ENCODE data around the gene SCFD2. TPM values are rescaled to one million over a fixed set of nuclear protein-coding genes. Genes with fewer than 3 reads are reported as not detected.
A peak's percentile ranks its signal among the peaks of the same experiment; 100 is the strongest.

SCFD2 gene
- total and polyA plus RNA-seq, 2 of the 8 experiments (the other 6 are each of a cell fraction or from before 2014, with no cell fraction given) = 6.2 to 10.2 TPM

- peak; percentile 21 for TF ChIP-seq CHD7 (IDR thresholded peaks at IDR 0.05; ENCODE audit: insufficient replicate concordance, low read length)
- no peak for TF ChIP-seq CTCF (IDR thresholded peaks at IDR 0.05; ENCODE audit: control extremely low read depth in 1 of 3, insufficient read depth in 1 of 3, low read depth in 1 of 3, low read length in 3 of 3)
- peak; percentile 32; the same call in 1 of the 2 replicates for TF ChIP-seq JUND (IDR thresholded peaks at IDR 0.05; ENCODE audit: low read length)
- peak; percentile 32; the same call in 1 of the 2 replicates for TF ChIP-seq TEAD4 (IDR thresholded peaks at IDR 0.05; ENCODE audit: low read depth, low read length)
- no peak for TF ChIP-seq TAF1 (IDR thresholded peaks at IDR 0.05; ENCODE audit: low read depth, low read length)
- no peak for TF ChIP-seq CBX5 (IDR thresholded peaks at IDR 0.05; ENCODE audit: low read depth, low read length)
Measured at GRCh38 chr4:52883183-52883621, 482.7 kb downstream of the SCFD2 start (continued).

Data from H1 (cell line).